Activated naive CD4-positive, alpha-beta T cell treated with anti-CD3 and anti-CD28 coated beads, Interleukin-2, amount 10 ng/mL, durations not matched to agents 5 hours and 36 hours (primary cell): Measurements from ENCODE around the gene MAS1. TPM values are rescaled to one million over a fixed set of nuclear protein-coding genes. Genes with fewer than 3 reads are reported as not detected.

Experiments used
- total RNA-seq, 2 experiments: library from RNA; stranded (reverse); gene quantifications; one replicate each; pipeline ENCODE4 v1.2.3, GENCODE V29; 2021

MAS1 gene
- not detected for total RNA-seq

DNA sequence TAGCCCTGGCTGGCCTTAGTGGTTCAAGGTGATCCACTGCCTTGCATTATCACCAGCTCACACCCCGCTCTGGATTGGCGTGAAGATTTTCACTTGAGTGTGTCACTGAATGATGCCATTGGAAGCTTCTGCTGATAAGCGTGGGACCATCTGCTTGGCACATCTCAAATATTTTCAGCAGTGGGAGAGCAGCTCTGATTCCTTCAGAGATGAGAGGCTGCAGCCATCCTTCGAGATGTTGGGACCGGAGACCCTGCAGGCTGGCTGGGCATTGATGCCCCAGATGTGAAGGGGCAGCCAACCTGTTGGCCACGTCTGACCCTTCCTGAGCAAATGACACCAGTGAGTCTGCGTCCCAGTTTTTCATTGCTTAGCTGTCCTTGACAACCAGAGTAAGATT, at the start of gene MAS1:
Gene MAS1, plus strand, starts transcription at position 197 of the 400 bp plus-strand sequence. CDS start 15,968 bp downstream, outside the sequence.

Other genes with a start within 250 kb of the MAS1 start
- 100 to 1,000 TPM; 100 to 101 TPM for gene SOD2, start 197.7 kb upstream of the MAS1 start, total RNA-seq
- 100 to 1,000 TPM; 117 to 125 TPM for gene WTAP, start 163.5 kb upstream of the MAS1 start, total RNA-seq
- 10 to 100 TPM; 83.3 to 86.4 TPM for gene ACAT2, start 128.9 kb upstream of the MAS1 start, total RNA-seq
- 100 to 1,000 TPM; 157 to 161 TPM for gene TCP1, start 101.4 kb upstream of the MAS1 start, total RNA-seq
- gene MRPL18, start 100.5 kb upstream of the MAS1 start, total RNA-seq, result 10 to 100 TPM; 53.9 to 54.9 TPM
- under 1 TPM in 1 of 2 experiments, not detected in 1; 0.43 TPM for gene PNLDC1, start 90.7 kb upstream of the MAS1 start, total RNA-seq
- gene IGF2R, start 78.1 kb downstream of the MAS1 start, total RNA-seq, result 10 to 100 TPM; 72.7 to 78.4 TPM
- gene SLC22A1, start 230.8 kb downstream of the MAS1 start, total RNA-seq, result under 1 TPM; 0.50 to 0.60 TPM